ENCODE results near the gene HPS6. TPM values are rescaled to one million over a fixed set of nuclear protein-coding genes. Genes with fewer than 3 reads are reported as not detected.

The HPS6 gene
- total RNA-seq, 1 donor from 2014 or later = 17.2 TPM

DNA sequence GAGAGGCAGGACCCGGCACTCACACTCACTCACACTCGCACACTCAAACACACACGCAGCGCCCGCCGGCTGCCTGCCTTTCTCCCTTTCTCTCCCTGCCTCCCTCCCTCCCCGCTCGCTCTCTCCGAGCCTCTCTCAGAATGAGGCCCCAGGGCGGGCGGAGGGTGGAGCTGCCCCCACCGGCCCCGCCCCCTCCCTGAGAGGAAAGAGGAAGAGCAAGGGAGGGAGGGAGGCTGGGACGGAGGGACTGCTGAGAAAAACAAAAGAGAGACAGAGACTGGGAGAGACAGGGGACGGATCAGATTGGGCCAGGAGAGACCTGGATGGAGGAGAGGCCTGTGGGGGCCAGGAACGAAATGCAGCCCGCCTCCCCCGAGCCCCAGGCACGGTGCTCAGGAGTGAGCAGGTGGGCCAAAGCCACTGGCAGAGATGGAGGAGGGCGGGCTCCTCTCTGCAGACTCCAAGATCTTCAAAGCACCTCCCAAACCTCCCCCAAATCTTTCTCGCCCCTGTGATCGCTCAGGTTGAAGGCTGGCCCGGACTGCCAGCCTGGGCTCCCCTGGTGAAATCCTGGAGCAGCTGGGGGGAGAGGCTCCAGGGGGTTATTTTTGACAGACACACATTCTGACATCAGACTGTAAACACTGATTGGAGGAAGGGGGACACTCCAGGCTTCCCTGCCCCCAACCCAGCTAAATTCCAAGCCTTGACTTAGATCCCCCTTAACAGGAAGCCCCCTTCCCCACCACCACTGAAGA is 49.9 kb downstream of the HPS6 start:
- peaks cover 6% of the 10 kb centered on the region for H3K36me3 Mint-ChIP-seq (ENCODE audit: insufficient read depth)
- no peaks in the 10 kb centered on the region for H3K9me3 Mint-ChIP-seq (ENCODE audit: low read depth)
- peak; percentile 70 for DNase-seq (ENCODE audit: low spot score, unreplicated experiment)
- no peaks in the 10 kb centered on the region for H3K27me3 Mint-ChIP-seq
- TF ChIP-seq, protein P1, sequence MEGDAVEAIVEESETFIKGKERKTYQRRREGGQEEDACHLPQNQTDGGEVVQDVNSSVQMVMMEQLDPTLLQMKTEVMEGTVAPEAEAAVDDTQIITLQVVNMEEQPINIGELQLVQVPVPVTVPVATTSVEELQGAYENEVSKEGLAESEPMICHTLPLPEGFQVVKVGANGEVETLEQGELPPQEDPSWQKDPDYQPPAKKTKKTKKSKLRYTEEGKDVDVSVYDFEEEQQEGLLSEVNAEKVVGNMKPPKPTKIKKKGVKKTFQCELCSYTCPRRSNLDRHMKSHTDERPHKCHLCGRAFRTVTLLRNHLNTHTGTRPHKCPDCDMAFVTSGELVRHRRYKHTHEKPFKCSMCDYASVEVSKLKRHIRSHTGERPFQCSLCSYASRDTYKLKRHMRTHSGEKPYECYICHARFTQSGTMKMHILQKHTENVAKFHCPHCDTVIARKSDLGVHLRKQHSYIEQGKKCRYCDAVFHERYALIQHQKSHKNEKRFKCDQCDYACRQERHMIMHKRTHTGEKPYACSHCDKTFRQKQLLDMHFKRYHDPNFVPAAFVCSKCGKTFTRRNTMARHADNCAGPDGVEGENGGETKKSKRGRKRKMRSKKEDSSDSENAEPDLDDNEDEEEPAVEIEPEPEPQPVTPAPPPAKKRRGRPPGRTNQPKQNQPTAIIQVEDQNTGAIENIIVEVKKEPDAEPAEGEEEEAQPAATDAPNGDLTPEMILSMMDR (IDR thresholded peaks at IDR 0.05; ENCODE audit: unreplicated experiment) = no peak
- H3K4me3 Mint-ChIP-seq (ENCODE audit: low read depth) = peak overlapping the region; percentile 90
- H3K4me1 Mint-ChIP-seq (ENCODE audit: low read depth) = peaks cover 43% of the 10 kb centered on the region
- H3K27ac Mint-ChIP-seq = peak overlapping the region; percentile 95

DNA sequence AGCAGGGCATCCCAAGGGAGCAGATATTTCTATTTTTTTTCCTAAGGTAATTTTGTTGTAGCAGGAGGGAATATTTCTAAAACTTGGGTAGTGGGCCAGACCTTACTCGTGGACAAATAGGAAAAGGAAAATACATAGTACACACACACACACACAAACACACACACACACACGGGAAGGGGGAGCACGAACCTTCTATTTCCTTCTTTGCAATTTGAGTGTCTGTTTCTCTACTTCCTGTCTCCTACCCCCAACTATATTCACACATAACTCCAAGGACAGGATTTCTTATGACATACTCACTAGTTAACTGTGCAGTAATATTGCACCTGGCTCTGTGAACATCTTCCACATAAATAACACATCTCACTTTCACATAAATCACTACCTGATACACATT is 50.6 kb downstream of the HPS6 start:
- H3K27ac Mint-ChIP-seq = peak overlapping the region; percentile 95
- no peaks in the 10 kb centered on the region for H3K27me3 Mint-ChIP-seq
- H3K4me3 Mint-ChIP-seq (ENCODE audit: low read depth) = peak overlapping the region; percentile 90
- H3K4me1 Mint-ChIP-seq (ENCODE audit: low read depth) = peaks cover 43% of the 10 kb centered on the region
- no peak for DNase-seq (ENCODE audit: low spot score, unreplicated experiment)
- TF ChIP-seq, protein P1 (IDR thresholded peaks at IDR 0.05; ENCODE audit: unreplicated experiment) = no peak
- no peaks in the 10 kb centered on the region for H3K9me3 Mint-ChIP-seq (ENCODE audit: low read depth)
- peaks cover 2% of the 10 kb centered on the region for H3K36me3 Mint-ChIP-seq (ENCODE audit: insufficient read depth)

DNA sequence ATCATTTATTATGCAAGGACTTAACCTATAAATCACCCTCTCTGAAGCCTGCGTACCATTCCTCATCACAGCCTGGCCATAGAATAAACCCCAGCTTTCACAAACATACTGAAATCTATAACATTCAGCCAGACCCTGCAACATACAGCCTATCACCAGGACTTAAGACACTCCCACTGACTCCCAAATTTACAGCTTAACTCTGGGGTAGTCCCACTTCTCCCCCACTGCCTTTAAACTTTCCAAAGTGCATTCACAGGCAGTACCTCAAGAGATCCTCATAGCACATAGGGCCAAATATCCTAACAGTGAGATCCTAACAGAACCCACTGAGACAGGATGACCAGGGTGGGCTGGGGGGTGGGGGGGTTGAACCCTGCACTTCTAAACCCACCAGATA is 51.5 kb downstream of the HPS6 start:
- DNase-seq (ENCODE audit: low spot score, unreplicated experiment) = no peak
- peaks cover 46% of the 10 kb centered on the region for H3K4me1 Mint-ChIP-seq (ENCODE audit: low read depth)
- no peaks in the 10 kb centered on the region for H3K36me3 Mint-ChIP-seq (ENCODE audit: insufficient read depth)
- TF ChIP-seq, protein P1 (IDR thresholded peaks at IDR 0.05; ENCODE audit: unreplicated experiment) = no peak
- H3K27me3 Mint-ChIP-seq = no peaks in the 10 kb centered on the region
- peak overlapping the region; percentile 19 for H3K27ac Mint-ChIP-seq
- peak overlapping the region; percentile 90 for H3K4me3 Mint-ChIP-seq (ENCODE audit: low read depth)
- no peaks in the 10 kb centered on the region for H3K9me3 Mint-ChIP-seq (ENCODE audit: low read depth)

Other genes starting within 250 kb of the HPS6 start
- gene OGA, start 246.9 kb upstream of the HPS6 start, total RNA-seq = 138 and 148 TPM in 2 replicates
- gene KCNIP2, start 221.5 kb upstream of the HPS6 start, total RNA-seq = 4.4 and 5.5 TPM in 2 replicates
- gene ARMH3, start 9.2 kb upstream of the HPS6 start, total RNA-seq = 27.1 and 34.4 TPM in 2 replicates
- gene LDB1, start 55.0 kb downstream of the HPS6 start, total RNA-seq = 99.5 and 107 TPM in 2 replicates
- 40.1 and 41.9 TPM in 2 replicates for gene PPRC1, start 67.7 kb downstream of the HPS6 start, total RNA-seq
- 64.7 and 68.9 TPM in 2 replicates for gene NOLC1, start 87.0 kb downstream of the HPS6 start, total RNA-seq
- not detected in 2 replicates for gene ELOVL3, start 160.9 kb downstream of the HPS6 start, total RNA-seq
- gene PITX3, start 176.2 kb downstream of the HPS6 start, total RNA-seq = not detected in 2 replicates
- gene GBF1, start 180.2 kb downstream of the HPS6 start, total RNA-seq = 52.3 and 54.6 TPM in 2 replicates